Ishikawa (cell line): ENCODE results near the gene NIP7.

ENCODE experiments used
- CEBPB ChIP-seq: IDR thresholded peaks from 2 replicates; pipeline ENCODE4 v1.6.1; 2012
- CREB1 ChIP-seq: IDR thresholded peaks from 2 replicates; pipeline ENCODE4 v1.6.1; 2012; ENCODE audit warnings: low read depth
- EP300 ChIP-seq: IDR thresholded peaks from 2 replicates; pipeline ENCODE4 v1.6.1; 2012; ENCODE audit warnings: borderline replicate concordance
- TAF1 ChIP-seq: IDR thresholded peaks from 2 replicates; pipeline ENCODE4 v1.6.1; 2012; ENCODE audit warnings: low read depth, mild to moderate bottlenecking
- TF ChIP-seq, protein P1 (sequence below): IDR thresholded peaks from 2 replicates; pipeline ENCODE4 v1.6.1; 2012; ENCODE audit warnings: low read depth, mild to moderate bottlenecking

DNA sequence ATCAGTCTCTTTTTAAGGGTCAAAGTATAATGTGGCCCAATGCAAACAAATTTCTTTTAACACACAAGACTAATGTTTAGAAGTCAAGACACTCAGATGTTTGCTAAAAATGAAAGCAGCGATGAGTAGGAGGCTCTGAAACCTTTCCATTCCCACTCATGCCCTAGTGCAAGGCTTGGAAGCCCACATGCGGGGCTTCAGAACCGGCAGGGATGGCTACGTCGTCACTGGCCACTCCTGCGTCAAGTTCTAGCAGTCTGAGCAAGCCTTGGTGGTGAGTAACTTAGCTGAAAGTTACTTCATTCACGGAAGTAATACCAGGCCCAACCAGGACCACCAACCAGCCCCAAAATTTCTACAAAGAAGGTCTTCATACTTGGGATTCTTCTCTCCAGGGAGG is 26.9 kb downstream of the NIP7 start:
- TF ChIP-seq TAF1, result no peak
- no peak for TF ChIP-seq CREB1
- TF ChIP-seq, protein P1, sequence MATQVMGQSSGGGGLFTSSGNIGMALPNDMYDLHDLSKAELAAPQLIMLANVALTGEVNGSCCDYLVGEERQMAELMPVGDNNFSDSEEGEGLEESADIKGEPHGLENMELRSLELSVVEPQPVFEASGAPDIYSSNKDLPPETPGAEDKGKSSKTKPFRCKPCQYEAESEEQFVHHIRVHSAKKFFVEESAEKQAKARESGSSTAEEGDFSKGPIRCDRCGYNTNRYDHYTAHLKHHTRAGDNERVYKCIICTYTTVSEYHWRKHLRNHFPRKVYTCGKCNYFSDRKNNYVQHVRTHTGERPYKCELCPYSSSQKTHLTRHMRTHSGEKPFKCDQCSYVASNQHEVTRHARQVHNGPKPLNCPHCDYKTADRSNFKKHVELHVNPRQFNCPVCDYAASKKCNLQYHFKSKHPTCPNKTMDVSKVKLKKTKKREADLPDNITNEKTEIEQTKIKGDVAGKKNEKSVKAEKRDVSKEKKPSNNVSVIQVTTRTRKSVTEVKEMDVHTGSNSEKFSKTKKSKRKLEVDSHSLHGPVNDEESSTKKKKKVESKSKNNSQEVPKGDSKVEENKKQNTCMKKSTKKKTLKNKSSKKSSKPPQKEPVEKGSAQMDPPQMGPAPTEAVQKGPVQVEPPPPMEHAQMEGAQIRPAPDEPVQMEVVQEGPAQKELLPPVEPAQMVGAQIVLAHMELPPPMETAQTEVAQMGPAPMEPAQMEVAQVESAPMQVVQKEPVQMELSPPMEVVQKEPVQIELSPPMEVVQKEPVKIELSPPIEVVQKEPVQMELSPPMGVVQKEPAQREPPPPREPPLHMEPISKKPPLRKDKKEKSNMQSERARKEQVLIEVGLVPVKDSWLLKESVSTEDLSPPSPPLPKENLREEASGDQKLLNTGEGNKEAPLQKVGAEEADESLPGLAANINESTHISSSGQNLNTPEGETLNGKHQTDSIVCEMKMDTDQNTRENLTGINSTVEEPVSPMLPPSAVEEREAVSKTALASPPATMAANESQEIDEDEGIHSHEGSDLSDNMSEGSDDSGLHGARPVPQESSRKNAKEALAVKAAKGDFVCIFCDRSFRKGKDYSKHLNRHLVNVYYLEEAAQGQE, result no peak
- no peak for TF ChIP-seq CEBPB
- TF ChIP-seq EP300, result no peak
